Stomach (tissue), 4 donors: ENCODE data around the gene PDE3B.

Experiments used
- POLR2AphosphoS5 ChIP-seq, 3 donors: sonication (generic); formaldehyde crosslinking; IDR thresholded peaks; one replicate each; pipeline ENCODE4 v1.6.1; 2016; ENCODE audit warnings: antibody characterized with exemption in 3 of 3
- TF ChIP-seq, protein P1 (sequence below), 7 experiments: fragments of 450-650 bp in 4 of 7; fragments of 200-600 bp in 3 of 7; sonication (generic) in 3 of 7; IDR thresholded peaks; one replicate each; pipeline ENCODE4 v1.5.1; 2016 to 2019; ENCODE audit warnings: antibody characterized with exemption in 7 of 7, control low read depth in 2 of 7, mild to moderate bottlenecking in 1 of 7

DNA sequence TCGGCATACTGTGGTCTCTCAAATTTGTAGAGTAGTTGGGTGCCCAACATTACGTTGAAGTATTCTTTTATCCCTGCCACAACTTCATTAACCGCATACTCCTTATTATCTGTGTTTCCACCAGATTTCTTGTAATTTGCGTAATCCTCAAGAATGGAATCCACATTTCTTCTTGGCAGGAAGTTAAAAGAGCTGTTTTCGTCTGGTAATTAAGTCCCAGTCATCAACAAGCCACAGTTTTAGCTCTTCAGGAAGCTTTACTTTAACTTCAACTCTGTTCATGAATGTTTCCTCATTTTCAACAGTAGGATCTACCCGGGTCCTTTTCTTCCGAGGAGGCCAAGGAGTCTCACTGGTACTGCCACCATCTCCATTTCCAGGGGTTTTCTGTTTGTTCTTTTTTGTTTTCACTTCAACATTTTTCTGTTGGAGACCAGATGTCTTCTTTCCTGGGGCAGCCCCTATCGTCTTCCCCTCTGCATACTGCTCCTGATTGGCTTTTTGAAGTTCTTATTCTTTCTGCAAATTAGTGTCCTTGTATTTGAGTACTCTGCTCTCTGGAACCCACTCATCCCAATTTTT lies 30.3 kb downstream of the PDE3B start:
- TF ChIP-seq, protein P1, sequence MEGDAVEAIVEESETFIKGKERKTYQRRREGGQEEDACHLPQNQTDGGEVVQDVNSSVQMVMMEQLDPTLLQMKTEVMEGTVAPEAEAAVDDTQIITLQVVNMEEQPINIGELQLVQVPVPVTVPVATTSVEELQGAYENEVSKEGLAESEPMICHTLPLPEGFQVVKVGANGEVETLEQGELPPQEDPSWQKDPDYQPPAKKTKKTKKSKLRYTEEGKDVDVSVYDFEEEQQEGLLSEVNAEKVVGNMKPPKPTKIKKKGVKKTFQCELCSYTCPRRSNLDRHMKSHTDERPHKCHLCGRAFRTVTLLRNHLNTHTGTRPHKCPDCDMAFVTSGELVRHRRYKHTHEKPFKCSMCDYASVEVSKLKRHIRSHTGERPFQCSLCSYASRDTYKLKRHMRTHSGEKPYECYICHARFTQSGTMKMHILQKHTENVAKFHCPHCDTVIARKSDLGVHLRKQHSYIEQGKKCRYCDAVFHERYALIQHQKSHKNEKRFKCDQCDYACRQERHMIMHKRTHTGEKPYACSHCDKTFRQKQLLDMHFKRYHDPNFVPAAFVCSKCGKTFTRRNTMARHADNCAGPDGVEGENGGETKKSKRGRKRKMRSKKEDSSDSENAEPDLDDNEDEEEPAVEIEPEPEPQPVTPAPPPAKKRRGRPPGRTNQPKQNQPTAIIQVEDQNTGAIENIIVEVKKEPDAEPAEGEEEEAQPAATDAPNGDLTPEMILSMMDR (IDR thresholded peaks at IDR 0.05) = no peak
- TF ChIP-seq POLR2AphosphoS5 (IDR thresholded peaks at IDR 0.05) = no peak
